Heart left ventricle (tissue), 16 donors: Measurements from ENCODE around the gene CST7. TPM values are rescaled to one million over a fixed set of nuclear protein-coding genes. Genes with fewer than 3 reads are reported as not detected.

Experiments used
- ATAC-seq, 4 donors: fragments of 200-7000 bp; cut with Tn5 transposase; one replicate each; pipeline ENCODE4 v1.9.1; 2020 to 2022; ENCODE audit warnings: moderate library complexity in 4 of 4, mild to moderate bottlenecking in 3 of 4, moderate number of reproducible peaks in 1 of 4
- DNase-seq, 5 donors: peaks; one replicate each; pipeline ENCODE4 v3.0.0-alpha.2; 2020
- H3K27ac ChIP-seq, 12 donors: fragments of 200-600 bp; sonication (generic) in 4 of 12; one replicate each; pipeline versions ENCODE4 v1.5.0 to v1.8.0; 2016 to 2022; ENCODE audit warnings: mild to moderate bottlenecking in 2 of 12
- H3K27me3 ChIP-seq, 9 donors: fragments of 200-600 bp; sonication (generic) in 2 of 9; one replicate each; pipeline versions ENCODE4 v1.5.1 to v1.8.0; 2016 to 2022; ENCODE audit warnings: mild to moderate bottlenecking in 3 of 9
- H3K36me3 ChIP-seq, 9 donors: fragments of 200-600 bp; sonication (generic) in 2 of 9; one replicate each; pipeline versions ENCODE4 v1.5.0 to v1.8.0; 2018 to 2022; ENCODE audit warnings: mild to moderate bottlenecking in 2 of 9
- H3K4me1 ChIP-seq, 12 donors: fragments of 200-600 bp; sonication (generic) in 4 of 12; one replicate each; pipeline versions ENCODE4 v1.5.0 to v1.8.0; 2016 to 2022; ENCODE audit warnings: mild to moderate bottlenecking in 3 of 12
- H3K4me3 ChIP-seq, 12 donors: fragments of 200-600 bp; sonication (generic) in 4 of 12; one replicate each; pipeline versions ENCODE4 v1.5.0 to v1.8.0; 2017 to 2022; ENCODE audit warnings: mild to moderate bottlenecking in 9 of 12, moderate library complexity in 4 of 12
- H3K9me3 ChIP-seq, 12 donors: fragments of 200-600 bp; sonication (generic) in 4 of 12; one replicate each; pipeline versions ENCODE4 v1.5.0 to v1.8.0; 2016 to 2022; ENCODE audit warnings: mild to moderate bottlenecking in 1 of 12
- POLR2A ChIP-seq, 2 donors: fragments of 450-650 bp; IDR thresholded peaks; one replicate each; pipeline ENCODE4 v1.6.1; 2017; ENCODE audit warnings: antibody characterized with exemption in 2 of 2, mild to moderate bottlenecking in 2 of 2, moderate library complexity in 2 of 2
- WGBS, 4 donors: extraction: QIAGEN DNeasy Blood & Tissue Kit in 2 of 4; methylation state at CpG; one replicate each; pipeline versions ENCODE4 v1.1.5 to v1.1.7; 2013 to 2018; 5-methylcytosine and 5-hydroxymethylcytosine counted together
- intact Hi-C, 10 donors: fragments of 100-400 bp; cut with DNase I; formaldehyde crosslinking; loops; one replicate each; pipeline versions ENCODE4 v1.11.1 to v1.14.2; 2022
- polyA plus RNA-seq, 2 donors: library from polyadenylated mRNA; stranded (reverse); fragments of 200-250 nt; gene quantifications; one replicate each; pipeline ENCODE4 v1.2.3, GENCODE V29; 2013
- total RNA-seq, 9 donors: library from RNA; depleted of rRNA in 2 of 9; stranded (reverse); fragments of >200 nt in 2 of 9; fragmentation: NEBNext Ultra II Directional in 3 of 9; extraction: Animal tissue kit (Norgen Biotek cat#: 25700) in 3 of 9; gene quantifications; one replicate each; pipeline versions ENCODE4 v1.1.0 to v1.2.4, GENCODE V29; 2016 to 2023
- TF ChIP-seq, protein P1 (sequence below), 12 donors: fragments of 200-600 bp; sonication (generic) in 4 of 12; IDR thresholded peaks; one replicate each; pipeline versions ENCODE4 v1.5.0 to v1.8.0; 2018 to 2022; ENCODE audit warnings: antibody characterized with exemption in 12 of 12, mild to moderate bottlenecking in 5 of 12
- donor health status: ischemic (EF 13 %, LVEDD 7.1; RV severe dilation, severe dysfunction).
- donor health status: healthy with polysubstance abuse.
- donor health status: DM: no; HTN: yes; CAD: no.
- donor health status: DM: no; HTN: no; CAD: no.
- donor health status: ischemic (EF 25% LVEDD 6.9; RV normal size, moderate dysfunction).
- donor health status: ischemic (EF 25% LVEDD 5.7; RV mildly dilated, moderate dysfunction).
- donor health status: healthy.
- donor health status: DM: yes; HTN: yes; CAD: no.
- donor health status: ischemic (EF 35%, LVEDD 5.7; RV mildly dilated, moderate dysfunction).
- donor health status: nonischemic (EF 11% LVEDD 7.7; RV severe dilation, severe dysfunction).
- donor health status: DM: yes; HTN: yes; CAD: no.
- donor health status: PGD.
- donor health status: ischemic (EF 29% LVEDD 5.4; RV normal size, mild dysfunction).
- donor health status: nonischemic (EF 23%, LVEDD 6.1; RV moderate dilation, normal function).

The CST7 gene
- total and polyA plus RNA-seq, 11 donors: 0.35 to 8.4 (median 1.4) TPM

DNA sequence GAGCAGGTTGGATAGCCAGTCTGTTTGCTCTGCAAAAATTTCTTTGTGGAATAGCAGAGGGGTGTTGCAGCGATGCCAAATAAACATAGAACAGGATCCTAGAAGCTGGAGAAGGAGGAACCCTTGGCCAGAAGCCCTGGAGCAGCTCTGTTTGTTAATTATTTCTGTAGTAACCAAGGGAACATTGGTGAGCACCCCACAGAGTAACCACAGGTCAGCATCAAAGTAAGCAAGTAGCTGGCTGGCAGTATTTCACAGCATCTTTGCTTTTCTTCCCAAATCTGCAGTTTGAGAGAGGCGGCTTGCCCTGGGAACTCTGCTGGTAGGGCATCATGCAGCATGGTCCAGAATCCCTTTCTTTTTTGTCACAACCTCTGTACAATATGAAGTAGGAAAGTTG is 56.2 kb downstream of the CST7 start:
- Histone ChIP-seq H3K9me3 (peaks cover 0 to 2% (median 0%) of the 10 kb centered on the region in 12 donors), H3K36me3 (peaks cover 0 to 69% (median 48%) of the 10 kb centered on the region in 9 donors), H3K27me3 (no peaks in the 10 kb centered on the region), H3K4me1 (peaks cover 0 to 57% (median 10%) of the 10 kb centered on the region in 12 donors), H3K4me3 (no peak overlapping the region), H3K27ac (peak overlapping the region in 8 of 12 donors; percentile 12 to 70 (median 36))
- peak in 3 of 5 donors; percentile 44 to 63 (median 54) for DNase-seq
- ATAC-seq: peak; percentile 53 to 74 (median 60)
- intact Hi-C loops: no loop called here
- TF ChIP-seq, protein P1, sequence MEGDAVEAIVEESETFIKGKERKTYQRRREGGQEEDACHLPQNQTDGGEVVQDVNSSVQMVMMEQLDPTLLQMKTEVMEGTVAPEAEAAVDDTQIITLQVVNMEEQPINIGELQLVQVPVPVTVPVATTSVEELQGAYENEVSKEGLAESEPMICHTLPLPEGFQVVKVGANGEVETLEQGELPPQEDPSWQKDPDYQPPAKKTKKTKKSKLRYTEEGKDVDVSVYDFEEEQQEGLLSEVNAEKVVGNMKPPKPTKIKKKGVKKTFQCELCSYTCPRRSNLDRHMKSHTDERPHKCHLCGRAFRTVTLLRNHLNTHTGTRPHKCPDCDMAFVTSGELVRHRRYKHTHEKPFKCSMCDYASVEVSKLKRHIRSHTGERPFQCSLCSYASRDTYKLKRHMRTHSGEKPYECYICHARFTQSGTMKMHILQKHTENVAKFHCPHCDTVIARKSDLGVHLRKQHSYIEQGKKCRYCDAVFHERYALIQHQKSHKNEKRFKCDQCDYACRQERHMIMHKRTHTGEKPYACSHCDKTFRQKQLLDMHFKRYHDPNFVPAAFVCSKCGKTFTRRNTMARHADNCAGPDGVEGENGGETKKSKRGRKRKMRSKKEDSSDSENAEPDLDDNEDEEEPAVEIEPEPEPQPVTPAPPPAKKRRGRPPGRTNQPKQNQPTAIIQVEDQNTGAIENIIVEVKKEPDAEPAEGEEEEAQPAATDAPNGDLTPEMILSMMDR (IDR thresholded peaks at IDR 0.05): no peak
- no peak for TF ChIP-seq POLR2A (IDR thresholded peaks at IDR 0.05)
- 44 to 78% (median 69%) methylated on average over 2 of the region's 2 CpGs for WGBS, 4 donors

DNA sequence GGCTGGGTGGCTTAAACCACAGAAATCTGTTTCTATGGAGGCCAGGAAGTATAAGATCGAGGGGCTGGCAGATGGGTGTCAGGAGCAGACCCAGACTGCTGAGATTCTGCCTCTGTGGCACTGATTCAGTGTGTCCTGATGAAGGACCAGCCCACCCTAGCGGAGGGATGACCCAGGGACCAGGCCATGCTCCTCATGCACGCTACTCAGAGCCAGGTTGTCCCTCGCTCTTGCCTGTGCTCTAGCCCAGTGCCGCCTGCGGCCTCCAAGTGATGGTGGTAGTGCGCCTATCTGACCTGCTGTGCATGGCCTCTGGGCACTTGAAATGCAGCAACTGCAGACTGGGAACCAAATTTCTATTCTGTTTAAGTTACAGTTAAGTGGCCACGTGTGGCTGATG is 56.6 kb downstream of the CST7 start:
- H3K27ac ChIP-seq: peak overlapping the region in 8 of 12 donors; percentile 12 to 70 (median 36)

DNA sequence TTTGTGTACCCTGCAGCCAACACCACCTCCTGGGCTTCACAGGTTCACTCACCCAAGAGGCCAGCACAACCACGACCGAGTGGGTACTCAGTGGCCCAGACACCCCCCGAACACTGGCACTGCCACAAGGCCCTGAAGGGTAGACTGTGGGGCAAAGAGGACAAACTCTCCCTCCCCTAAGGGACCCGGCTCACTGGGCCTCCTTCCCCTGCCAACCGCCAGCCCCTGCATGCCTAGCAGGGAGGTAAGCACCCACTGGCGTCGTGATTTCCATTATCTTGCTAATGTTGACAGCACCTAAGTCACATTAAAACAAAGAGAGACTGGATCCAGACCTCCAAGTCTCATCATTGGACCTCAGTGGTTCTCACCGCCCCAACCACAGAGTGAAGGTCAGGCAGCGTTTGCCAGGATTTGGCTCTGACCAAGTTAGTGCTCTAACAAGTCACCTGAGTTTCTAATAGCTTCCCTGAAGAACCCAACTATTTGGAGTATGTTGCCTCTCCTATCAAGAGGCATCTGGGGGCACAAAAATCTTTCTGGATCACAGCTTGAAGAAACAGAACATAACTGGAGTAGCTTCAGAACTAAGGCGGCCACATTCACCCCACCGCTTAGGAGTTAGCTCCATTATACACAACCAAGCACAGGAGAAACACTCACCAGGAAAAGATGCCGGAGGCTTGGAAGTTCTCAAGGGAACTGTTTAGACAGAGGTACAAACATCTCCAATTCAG is 57.5 kb downstream of the CST7 start:
- DNase-seq (peak in 1 of 5 donors; percentile 14), ATAC-seq (peak in 1 of 4 donors; percentile 2)
- WGBS, 4 donors: 63 to 81% (median 73%) methylated on average over 10 to 12 of the region's 12 CpGs
- Histone ChIP-seq H3K27ac (peak overlapping the region in 9 of 12 donors; percentile 25 to 70 (median 46)), H3K36me3 (peaks cover 0 to 83% (median 62%) of the 10 kb centered on the region in 9 donors), H3K4me3 (no peak overlapping the region), H3K9me3 (peaks cover 0 to 2% (median 0%) of the 10 kb centered on the region in 12 donors), H3K27me3 (no peaks in the 10 kb centered on the region), H3K4me1 (peaks cover 0 to 52% (median 11%) of the 10 kb centered on the region in 12 donors)
- intact Hi-C loops: no loop called here
- TF ChIP-seq POLR2A (IDR thresholded peaks at IDR 0.05): no peak
- TF ChIP-seq, protein P1 (IDR thresholded peaks at IDR 0.05): no peak

More for the DNA sequence above, 56.6 kb downstream of the CST7 start:
- peak in 1 of 5 donors; percentile 13 for DNase-seq
- WGBS, 4 donors: 81 to 90% (median 86%) methylated on average over 7 to 8 of the region's 8 CpGs
- peaks cover 0 to 73% (median 53%) of the 10 kb centered on the region in 9 donors for H3K36me3 ChIP-seq
- ATAC-seq: peak in 3 of 4 donors; percentile 11 to 26 (median 25)
- H3K27me3 ChIP-seq: no peaks in the 10 kb centered on the region
- H3K4me1 ChIP-seq: peaks cover 0 to 55% (median 10%) of the 10 kb centered on the region in 12 donors
- intact Hi-C loops: no loop called here
- H3K4me3 ChIP-seq: no peak overlapping the region
- H3K9me3 ChIP-seq: peaks cover 0 to 2% (median 0%) of the 10 kb centered on the region in 12 donors
- no peak for TF ChIP-seq POLR2A (IDR thresholded peaks at IDR 0.05)
- TF ChIP-seq, protein P1 (IDR thresholded peaks at IDR 0.05): no peak
